NCI-H460 (cell line): ENCODE results near the gene MAP1S. TPM values are rescaled to one million over a fixed set of nuclear protein-coding genes. Genes with fewer than 3 reads are reported as not detected.

Experiments used
- DNase-seq: peaks from one replicate; pipeline ENCODE4 v3.0.0-alpha.2; 2016; ENCODE audit warnings: low read depth; ENCODE audit errors: extremely low read depth
- total RNA-seq: library from RNA; depleted of rRNA; stranded (reverse); fragments of >200 nt; shearing (Covaris generic); gene quantifications from 2 replicates; pipeline ENCODE4 v1.2.3, GENCODE V29; 2014

Gene MAP1S
- total RNA-seq, 1 experiment from 2014 or later = 10.4 TPM

DNA sequence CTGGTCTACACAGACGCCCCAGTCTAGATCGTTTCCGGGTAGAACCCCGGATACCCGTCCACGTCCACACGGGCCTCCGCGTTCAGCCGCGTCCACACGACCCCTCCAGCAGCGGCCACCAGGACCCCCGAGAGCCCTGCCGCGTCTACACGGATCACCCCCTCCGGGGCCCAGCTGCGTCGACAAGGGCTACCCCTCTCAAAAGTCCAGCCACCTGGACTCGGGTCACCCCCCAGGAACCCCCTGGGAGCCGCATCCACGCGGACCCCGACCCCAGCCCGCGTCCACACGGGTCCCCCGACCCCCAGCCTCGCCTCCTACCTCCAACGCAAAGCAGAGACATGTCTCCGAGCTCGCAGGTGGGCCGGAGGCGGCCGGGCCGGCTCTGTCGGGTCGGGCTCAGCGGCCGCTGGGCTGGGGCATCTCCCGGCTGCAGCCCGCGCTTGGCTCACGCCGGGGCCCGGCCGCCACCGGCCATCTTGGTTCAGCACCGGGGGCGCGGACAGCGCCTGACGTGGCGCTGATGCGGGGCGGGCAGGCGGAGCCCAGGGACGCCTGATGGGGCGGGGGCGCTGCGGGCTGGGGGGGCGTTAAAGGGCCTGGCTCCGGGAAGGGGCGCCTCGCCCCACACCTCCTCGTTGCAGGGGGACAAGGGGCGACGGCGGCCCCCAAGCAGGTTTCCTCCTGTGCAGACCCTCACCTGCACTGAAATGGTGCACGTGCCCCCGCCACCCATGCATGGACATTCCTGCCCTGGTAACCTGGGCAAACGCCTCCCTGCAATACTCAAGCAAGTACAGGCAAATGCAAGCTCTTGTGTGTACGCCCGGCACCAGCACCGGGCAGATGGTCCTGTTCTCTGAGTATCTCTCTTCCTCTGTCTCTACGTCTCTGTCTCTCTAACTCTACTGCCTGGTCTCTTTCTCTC lies 31.2 kb upstream of the MAP1S start, which contains the start of gene UNC13A:
Gene UNC13A, minus strand, starts transcription at position 498 of the 928 bp plus-strand sequence. Its CDS starts 155 bp downstream, at position 343.
- DNase-seq = no peak

DNA sequence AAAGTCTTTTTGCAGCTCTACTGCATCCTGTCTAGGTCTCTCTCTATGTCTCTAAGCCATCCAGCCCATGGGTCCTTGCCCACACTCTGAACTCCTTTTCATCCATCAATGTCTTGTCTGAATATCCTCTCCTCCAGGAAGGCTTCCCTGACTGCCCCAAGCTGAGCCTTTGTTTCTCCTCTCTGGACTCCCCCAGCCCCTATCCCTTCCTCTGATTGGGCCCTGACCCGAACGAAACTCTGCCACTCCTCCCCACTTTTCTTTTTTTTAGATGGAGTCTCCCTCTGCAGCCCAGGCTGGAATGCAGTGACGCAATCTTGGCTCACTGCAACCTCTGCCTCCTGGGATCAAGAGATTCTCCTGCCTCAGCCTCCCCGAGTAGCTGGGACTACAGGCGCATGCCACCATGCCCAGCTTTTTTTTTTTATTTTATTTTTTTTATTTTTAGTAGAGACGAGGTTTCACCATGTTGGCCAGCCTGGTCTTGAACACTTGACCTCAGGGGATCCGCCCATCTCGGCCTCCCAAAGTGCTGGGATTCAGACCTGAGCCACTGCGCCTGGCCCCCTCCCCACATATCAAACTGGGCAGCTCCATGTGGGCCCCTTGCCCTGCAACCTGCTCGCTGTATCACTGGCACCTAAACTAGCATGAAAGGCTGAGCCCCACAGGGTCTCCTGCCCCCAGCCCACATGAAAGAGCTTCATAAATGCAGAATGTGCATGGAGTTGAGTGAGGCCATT lies 30.3 kb upstream of the MAP1S start:
- DNase-seq = no peak

DNA sequence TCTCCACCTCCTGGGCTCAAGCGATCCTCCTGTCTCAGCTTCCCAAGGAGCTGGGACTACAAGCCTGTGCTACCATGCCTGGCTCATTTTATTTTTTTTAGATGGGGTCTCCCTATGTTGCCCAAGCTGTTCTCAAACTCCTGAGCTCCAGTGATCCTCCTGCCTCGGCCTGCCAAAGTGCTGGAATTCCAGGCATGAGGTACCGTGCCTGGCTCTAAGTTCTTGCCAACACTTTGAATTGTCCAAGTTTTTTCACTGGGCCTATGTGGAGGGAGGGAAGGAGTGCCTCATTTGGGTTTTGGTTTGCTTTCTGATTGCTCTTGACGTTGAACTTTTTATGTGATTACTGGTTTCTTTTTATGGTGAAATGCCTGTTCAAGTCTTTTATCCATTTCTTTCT lies 26.7 kb upstream of the MAP1S start:
- DNase-seq = no peak

DNA sequence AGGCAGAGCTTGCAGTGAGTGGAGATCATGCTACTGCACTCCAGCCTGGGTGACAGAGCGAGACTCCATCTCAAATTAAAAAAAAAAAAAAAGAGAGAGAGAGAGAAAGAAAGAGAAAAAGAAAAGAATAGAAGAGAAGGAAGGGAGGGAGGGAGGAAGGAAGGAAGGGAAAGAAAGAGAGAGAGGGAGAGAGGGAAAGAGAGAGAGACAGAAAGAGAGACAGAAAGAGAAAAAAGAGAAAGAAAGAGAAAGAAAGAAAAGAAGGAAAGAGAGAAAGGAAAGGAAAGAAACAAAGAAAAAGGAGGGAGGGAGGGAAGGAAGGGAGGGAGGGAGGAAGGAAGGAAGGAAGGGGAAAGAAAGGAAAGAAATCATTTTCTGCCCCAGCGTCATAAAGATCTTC lies 24.1 kb upstream of the MAP1S start:
- no peak for DNase-seq

DNA sequence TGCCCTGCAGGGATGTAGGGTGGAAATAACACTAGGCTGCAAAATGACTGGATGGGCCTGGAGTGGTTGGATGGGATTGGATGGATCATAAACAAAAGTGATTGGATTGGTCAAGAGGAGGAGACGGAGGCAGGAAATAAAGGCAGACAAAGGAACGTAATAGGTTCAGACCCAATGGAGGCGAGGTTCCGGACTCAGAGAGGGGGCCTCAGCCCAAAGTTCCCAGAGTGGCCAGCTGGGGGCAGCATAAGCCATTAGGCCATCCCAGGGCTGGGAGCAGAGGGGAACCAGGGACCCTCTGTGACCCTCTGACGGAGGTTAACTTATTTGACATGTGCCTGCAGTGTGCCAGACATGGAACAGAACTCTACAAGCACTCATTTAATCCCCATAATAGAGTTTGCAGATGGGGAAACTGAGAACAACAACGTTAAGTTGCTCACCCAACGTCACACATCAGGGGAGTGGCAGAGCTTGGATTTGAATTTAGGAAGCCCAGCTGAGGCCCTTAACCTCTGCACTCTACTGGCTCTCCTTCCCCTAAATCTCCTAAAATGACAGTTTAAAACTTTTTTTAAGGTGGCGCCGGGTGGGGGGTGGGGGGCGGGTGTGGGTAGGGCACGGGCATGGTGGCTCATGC lies 15.3 kb upstream of the MAP1S start:
- DNase-seq = no peak

DNA sequence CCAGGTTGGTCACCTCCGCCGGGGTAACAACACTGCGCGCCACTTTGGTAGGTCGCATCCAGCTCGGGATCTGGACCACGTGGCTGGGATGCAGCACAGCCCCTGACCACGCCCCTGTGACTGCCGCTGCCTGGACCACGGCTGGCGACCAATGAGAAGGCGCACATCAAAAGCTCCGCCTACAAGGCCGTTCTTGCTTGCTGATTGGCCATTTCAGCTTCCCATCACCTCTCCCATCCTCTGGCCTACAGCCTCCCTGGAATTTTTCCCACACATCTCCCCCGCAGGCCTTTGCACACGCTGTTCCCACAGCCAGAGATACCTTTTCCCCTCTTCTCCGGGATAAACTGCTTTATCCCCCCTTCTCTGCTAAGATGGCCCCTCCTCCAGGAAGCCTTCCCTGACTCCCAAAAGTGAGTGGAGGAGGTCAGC lies 12.5 kb upstream of the MAP1S start:
- no peak for DNase-seq

DNA sequence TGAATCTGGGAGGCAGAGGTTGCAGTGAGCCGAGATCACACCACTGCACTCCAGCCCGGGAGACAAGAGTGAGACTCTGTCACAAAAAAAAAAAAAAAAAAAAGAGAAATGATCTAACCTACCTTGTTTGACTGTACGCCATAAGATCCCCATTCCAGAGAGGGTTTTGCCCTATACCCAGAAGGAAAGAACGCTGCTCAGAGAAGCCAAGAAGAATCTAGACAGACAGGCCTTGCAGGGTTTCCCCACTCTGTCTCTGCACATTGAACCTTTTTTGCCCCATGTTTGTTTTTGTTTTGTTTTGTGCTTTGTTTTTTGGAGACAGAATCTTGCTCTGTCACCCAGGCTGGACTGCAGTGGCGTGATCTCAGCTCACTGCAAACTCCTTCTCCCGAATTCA lies 7.4 kb upstream of the MAP1S start:
- no peak for DNase-seq

DNA sequence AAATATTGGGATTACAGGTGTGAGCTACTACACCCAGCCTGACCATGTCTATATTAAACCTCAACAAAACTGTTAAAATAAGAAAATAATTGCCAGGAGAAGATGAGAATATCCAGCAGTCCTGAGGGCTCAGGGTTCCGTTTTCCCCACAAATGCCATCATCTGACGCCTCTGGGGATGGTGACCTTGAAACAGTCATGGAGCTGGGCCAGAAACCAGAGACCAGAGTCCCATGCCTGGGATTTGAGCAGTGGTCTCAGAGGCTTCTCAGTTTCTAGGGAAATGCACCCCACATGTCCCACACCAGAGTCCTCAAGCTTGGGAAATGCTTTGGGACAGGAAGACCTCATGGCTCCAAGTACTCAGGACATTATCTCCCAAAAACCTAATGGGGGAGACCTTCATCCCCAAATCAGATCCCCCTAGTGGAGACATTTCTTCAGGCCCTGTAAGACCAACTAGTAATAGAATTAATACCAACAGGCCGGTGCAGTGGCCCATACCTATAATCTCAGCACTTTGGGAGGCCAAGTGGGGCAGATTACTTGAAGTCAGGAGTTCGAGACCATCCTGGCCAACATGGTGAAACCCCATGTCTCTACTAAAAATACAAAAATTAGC lies 2.9 kb upstream of the MAP1S start:
- no peak for DNase-seq

DNA sequence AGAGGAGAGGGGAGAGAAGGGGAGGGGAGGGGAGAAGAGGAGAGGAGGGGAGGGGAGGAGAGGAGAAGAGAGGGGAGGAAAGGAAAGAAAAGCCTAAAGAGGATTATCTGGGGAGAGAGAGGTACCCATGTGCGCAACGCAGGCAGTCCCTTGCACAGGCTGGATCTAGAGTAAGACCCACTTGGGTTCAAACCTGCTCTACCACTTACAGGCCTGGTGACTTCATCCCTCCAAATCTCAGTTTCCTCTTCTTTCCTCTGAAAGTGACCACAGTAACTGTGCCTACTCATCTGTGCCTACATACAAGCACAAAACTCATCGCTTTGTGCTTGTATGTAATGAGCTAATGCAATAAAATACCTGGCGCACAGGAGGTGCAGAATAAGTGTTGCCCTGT lies 732 bp upstream of the MAP1S start:
- DNase-seq = no peak

DNA sequence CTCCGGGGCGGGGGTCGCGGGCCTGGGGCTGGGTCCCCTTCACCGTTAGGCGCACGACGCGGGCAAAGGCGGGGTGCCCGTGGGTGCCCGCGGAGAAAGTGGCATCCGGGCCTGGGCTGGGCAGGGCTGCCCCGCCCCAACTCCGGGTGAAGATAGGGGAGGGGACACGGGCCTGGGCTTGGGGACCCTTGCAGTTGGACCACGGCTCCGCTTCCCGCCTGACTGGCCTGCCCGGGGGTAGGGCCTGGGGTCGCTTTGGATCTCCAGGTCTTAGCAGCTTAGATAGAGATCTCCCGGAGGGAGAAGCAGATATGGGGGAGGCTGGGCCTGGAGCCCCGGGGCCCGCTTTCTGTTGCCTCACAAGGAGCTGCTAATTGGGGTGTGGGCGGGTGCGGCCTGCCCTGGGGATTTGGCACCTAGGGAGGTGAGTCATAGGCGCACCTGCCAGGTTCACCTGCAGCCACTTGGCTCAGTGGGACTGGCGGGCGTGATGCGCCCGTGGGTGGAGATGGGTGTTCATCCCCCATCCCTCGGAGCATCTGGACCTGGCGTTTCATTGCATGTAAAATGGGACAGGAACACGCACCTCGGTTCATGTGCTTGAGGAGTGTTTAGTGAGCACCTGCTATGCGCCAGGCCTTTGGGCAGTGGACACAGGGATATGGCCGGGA lies 585 bp downstream of the MAP1S start:
- DNase-seq = no peak

DNA sequence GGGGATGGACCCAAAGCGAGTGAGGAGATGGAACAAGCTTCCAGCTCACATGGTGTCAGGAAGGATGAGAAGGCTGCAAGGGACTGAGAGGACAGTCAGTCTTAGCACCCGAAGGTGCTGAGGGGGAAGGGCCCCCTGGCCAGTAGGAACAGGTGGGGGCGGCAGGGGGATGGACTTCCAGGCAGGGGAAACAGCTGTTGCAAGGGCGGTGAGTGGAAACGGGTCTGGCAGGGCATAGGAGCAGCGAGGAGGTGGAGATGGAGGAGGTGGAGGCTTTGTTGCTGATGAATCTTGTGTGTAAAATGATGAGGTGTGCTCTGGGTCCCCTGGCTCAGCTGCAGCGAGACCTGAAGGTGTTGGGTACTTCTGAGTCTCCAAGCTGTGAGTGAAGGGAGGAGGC lies 1.2 kb downstream of the MAP1S start:
- DNase-seq = no peak

DNA sequence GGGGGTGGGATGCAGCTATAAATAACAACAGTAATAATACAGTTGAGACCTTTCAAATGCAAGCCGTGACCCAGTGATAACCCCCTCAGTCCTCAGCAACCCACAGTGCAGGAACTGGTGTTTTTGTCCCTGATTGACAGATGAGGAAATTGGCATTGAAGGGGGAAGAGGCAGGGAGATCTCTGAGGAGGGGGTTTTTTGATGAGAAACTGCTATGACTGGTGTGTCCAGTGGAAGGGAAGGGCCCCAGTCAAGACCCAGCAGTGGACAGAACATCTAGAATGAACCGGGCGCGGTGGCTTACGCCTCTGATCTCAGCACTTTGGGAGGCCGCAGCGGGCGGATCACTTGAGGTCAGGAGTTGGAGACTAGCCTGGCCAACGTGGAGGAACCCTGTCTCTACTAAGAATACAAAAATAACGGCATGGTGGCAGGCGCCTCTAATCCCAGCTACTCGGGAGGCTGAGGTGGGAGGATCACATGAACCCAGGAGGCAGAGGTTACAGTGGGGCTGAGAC lies 1.9 kb downstream of the MAP1S start:
- DNase-seq = no peak

DNA sequence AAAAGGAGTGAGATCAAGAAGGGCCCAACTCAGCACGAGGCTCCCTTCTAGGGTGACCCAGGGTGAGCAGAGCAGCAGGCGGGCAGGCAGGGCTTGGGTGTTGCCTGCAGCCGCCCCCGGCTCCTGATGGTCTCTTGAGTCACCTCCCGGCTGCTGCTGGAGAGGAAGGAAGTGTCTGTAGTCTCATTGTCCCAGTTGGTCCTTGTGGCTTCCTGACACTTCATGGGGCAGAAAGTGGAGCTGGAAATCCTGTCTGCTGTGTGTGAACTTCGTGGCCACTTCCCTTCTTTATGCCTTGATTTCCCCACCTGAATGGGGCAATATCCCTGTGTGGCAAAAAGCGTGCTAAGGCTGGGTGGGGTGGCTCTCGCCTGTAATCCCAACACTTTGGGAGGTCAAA lies 2.5 kb downstream of the MAP1S start:
- no peak for DNase-seq

DNA sequence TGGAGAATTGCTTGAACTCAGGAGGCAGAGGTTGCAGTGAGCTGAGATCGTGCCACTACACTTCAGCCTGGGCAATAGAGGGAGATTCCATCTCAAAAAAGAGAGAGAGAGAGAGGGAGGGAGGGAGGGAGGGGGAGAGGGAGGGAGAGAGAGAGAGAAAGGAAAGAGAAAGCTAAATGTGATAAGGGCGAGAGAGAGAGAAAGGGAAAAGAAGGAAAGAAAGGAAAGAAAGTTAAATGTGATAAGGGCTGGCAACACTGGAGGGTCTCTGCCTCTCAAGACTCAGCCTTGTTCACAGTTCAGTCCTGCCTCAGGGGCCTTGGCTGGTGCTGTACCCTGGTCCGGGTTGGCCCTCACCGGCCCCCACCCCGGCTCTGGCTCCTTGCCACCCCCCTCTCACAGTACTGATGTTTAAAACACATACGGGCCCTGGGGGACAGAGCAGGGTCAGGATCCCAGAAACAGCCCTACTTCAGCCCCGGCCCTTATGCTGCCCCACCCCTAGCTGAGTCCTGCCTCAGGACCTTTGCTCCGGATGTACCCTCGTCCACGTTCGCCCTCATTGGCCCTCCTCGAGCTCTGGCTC lies 3.5 kb downstream of the MAP1S start:
- no peak for DNase-seq

DNA sequence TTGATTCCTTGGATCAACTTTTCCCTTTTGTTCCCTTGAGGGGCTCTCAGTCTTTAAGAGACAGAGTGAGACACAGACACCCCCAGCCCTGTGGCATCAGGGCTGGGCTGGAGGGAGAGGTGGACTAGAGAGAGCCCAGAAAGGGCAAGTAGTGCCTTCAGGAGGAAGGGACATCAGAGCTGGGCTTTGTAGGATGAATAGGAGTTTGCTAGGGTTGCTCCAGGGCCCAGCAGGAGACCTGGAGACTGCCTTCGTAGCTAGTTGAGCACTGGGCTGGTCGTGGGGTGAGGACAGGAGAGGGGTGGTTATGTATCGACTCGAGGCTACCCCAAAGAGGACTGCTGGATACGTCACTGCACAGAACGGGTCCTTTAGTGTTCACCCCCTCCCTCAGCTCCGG lies 5.4 kb downstream of the MAP1S start:
- no peak for DNase-seq

DNA sequence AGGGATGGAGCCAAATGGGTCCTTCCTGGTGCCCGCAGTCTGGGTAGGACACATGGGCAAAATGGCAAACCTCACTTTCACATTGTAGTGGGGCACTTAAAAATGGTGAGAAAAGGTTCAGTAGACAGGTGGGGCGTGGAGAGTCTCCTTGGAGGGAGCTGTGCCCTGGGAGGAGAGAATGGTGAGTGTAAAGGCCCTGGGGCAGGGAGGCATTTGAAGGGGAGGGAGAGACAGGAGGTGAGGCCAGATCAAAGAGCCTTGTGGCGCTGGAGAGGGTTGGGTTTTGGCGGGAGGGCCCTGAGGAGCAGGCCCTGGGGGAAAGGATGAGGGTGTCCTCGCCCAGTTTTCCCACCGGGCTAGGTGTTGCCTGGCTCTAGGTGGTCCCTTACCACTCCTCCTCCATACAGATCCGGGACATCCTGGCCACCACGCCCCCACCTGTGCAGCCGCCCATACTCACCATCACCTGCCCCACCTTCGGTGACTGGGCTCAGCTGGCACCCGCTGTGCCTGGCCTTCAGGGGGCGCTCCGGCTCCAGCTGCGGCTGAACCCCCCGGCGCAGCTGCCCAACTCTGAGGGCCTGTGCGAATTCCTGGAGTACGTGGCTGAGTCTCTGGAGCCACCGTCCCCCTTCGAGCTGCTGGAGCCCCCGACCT lies 6.3 kb downstream of the MAP1S start:
- DNase-seq = no peak

DNA sequence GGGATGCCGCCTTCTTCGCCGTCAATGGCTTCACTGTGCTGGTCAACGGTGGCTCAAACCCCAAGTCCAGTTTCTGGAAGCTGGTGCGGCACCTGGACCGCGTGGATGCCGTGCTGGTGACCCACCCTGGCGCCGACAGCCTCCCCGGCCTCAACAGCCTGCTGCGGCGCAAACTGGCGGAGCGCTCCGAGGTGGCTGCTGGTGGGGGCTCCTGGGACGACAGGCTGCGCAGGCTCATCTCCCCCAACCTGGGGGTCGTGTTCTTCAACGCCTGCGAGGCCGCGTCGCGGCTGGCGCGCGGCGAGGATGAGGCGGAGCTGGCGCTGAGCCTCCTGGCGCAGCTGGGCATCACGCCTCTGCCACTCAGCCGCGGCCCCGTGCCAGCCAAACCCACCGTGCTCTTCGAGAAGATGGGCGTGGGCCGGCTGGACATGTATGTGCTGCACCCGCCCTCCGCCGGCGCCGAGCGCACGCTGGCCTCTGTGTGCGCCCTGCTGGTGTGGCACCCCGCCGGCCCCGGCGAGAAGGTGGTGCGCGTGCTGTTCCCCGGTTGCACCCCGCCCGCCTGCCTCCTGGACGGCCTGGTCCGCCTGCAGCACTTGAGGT lies 7.0 kb downstream of the MAP1S start:
- no peak for DNase-seq

DNA sequence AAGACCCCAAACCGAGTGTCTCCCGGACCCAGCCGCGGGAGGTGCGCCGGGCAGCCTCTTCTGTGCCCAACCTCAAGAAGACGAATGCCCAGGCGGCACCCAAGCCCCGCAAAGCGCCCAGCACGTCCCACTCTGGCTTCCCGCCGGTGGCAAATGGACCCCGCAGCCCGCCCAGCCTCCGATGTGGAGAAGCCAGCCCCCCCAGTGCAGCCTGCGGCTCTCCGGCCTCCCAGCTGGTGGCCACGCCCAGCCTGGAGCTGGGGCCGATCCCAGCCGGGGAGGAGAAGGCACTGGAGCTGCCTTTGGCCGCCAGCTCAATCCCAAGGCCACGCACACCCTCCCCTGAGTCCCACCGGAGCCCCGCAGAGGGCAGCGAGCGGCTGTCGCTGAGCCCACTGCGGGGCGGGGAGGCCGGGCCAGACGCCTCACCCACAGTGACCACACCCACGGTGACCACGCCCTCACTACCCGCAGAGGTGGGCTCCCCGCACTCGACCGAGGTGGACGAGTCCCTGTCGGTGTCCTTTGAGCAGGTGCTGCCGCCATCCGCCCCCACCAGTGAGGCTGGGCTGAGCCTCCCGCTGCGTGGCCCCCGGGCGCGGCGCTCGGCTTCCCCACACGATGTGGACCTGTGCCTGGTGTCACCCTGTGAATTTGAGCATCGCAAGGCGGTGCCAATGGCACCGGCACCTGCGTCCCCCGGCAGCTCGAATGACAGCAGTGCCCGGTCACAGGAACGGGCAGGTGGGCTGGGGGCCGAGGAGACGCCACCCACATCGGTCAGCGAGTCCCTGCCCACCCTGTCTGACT lies 7.9 kb downstream of the MAP1S start:
- no peak for DNase-seq
